Spleen (tissue), 11 donors: ENCODE measurements around the gene STAP1. TPM values are rescaled to one million over a fixed set of nuclear protein-coding genes. Genes with fewer than 3 reads are reported as not detected.
A peak's percentile ranks its signal among the peaks of the same experiment; 100 is the strongest.

Source experiments
- DNase-seq: peaks from one replicate; pipeline ENCODE4 v3.0.0-alpha.2; 2020
- H3K27ac ChIP-seq, 8 donors: fragments of 200-600 bp; sonication (generic) in 7 of 8; 1 replicate in 4 of 8; 2 replicates in 4 of 8; pipeline versions ENCODE4 v1.5.0 to v1.8.0; 2016 to 2021; ENCODE audit warnings: inconsistent platforms in 4 of 8, mild to moderate bottlenecking in 4 of 8, moderate library complexity in 1 of 8
- H3K27me3 ChIP-seq, 7 donors: fragments of 200-600 bp; sonication (generic) in 6 of 7; replicated peaks in 1 of 7; 1 replicate in 4 of 7; 2 replicates in 3 of 7; pipeline versions ENCODE4 v1.5.0 to v1.8.0; 2016 to 2021; ENCODE audit warnings: inconsistent platforms in 3 of 7, mild to moderate bottlenecking in 1 of 7
- H3K36me3 ChIP-seq, 6 donors: fragments of 200-600 bp; sonication (generic) in 5 of 6; 1 replicate in 4 of 6; 2 replicates in 2 of 6; pipeline versions ENCODE4 v1.5.0 to v1.8.0; 2016 to 2021; ENCODE audit warnings: inconsistent platforms in 2 of 6
- H3K4me1 ChIP-seq, 6 donors: fragments of 200-600 bp; sonication (generic) in 5 of 6; 1 replicate in 3 of 6; 2 replicates in 3 of 6; pipeline versions ENCODE4 v1.5.0 to v1.8.0; 2016 to 2021; ENCODE audit warnings: inconsistent platforms in 3 of 6
- H3K4me3 ChIP-seq, 8 donors: fragments of 200-600 bp; sonication (generic) in 7 of 8; 1 replicate in 4 of 8; 2 replicates in 4 of 8; pipeline versions ENCODE4 v1.5.0 to v1.8.0; 2016 to 2021; ENCODE audit warnings: inconsistent platforms in 4 of 8, mild to moderate bottlenecking in 4 of 8, moderate library complexity in 2 of 8
- H3K9me3 ChIP-seq, 8 donors: fragments of 200-600 bp; sonication (generic) in 7 of 8; 1 replicate in 4 of 8; 2 replicates in 4 of 8; pipeline versions ENCODE4 v1.5.0 to v1.8.0; 2016 to 2021; ENCODE audit warnings: inconsistent platforms in 4 of 8
- CTCF ChIP-seq, 11 experiments: fragments of 200-600 bp in 7 of 11; fragments of 450-650 bp in 4 of 11; sonication (generic) in 4 of 11; IDR thresholded peaks in 8 of 11; conservative IDR thresholded peaks in 3 of 11; 1 replicate in 7 of 11; 2 replicates in 4 of 11; pipeline versions ENCODE4 v1.4.0 to v1.8.0; 2016 to 2021; ENCODE audit warnings: antibody characterized with exemption in 11 of 11, inconsistent platforms in 4 of 11, mild to moderate bottlenecking in 1 of 11
- POLR2A ChIP-seq, 3 donors: fragments of 450-650 bp; IDR thresholded peaks; one replicate each; pipeline ENCODE4 v1.5.1; 2017; ENCODE audit warnings: antibody characterized with exemption in 3 of 3, mild to moderate bottlenecking in 1 of 3
- POLR2AphosphoS5 ChIP-seq, 3 donors: sonication (generic); formaldehyde crosslinking; IDR thresholded peaks; one replicate each; pipeline ENCODE4 v1.5.1; 2017; ENCODE audit warnings: antibody characterized with exemption in 3 of 3
- WGBS, 5 donors: extraction: QIAGEN DNeasy Blood & Tissue Kit in 3 of 5; methylation state at CpG; one replicate each; pipeline versions ENCODE4 v1.1.5 to v1.1.7; 2013 to 2018; 5-methylcytosine and 5-hydroxymethylcytosine counted together
- intact Hi-C: fragments of 100-400 bp; cut with DNase I; formaldehyde crosslinking; loops from one replicate; pipeline ENCODE4 v1.15.0; 2023; ENCODE audit warnings: low total_unique reads
- polyA plus RNA-seq, 3 donors: library from polyadenylated mRNA; stranded (reverse); fragments of 200-250 nt; gene quantifications; one replicate each; pipeline ENCODE4 v1.2.1, GENCODE V29; 2013
- total RNA-seq, 7 donors: library from RNA; depleted of rRNA in 3 of 7; stranded (reverse); fragments of >200 nt in 3 of 7; fragmentation: NEBNext Ultra II Directional in 4 of 7; extraction: Animal tissue kit (Norgen Biotek cat#: 25700) in 4 of 7; gene quantifications; one replicate each; pipeline versions ENCODE4 v1.1.0 to v1.2.1, GENCODE V29; 2016 to 2021
- donor health status: healthy with polysubstance abuse.
- donor health status: DM: no; HTN: no; CAD: no; lungs with moderate emphysema.
- donor health status: DM: no; HTN: no; CAD: no.
- donor health status: Bipolar disorder and iron deficiency.
- donor health status: healthy.
- donor health status: DM: no; HTN: no; CAD: no.
- donor health status: DM: yes; HTN: yes; CAD: no.

Gene STAP1
- total and polyA plus RNA-seq, 10 donors, result 22.3 to 74.1 (median 25.7) TPM

- 44 to 53% (median 46%) methylated on average over 2 of the region's 2 CpGs for WGBS, 5 donors
These were observed 2.1 kb upstream of the STAP1 start for GRCh38 chr4:67556436-67556835.

GRCh38 chr4:67565284-67565683 lies 6.8 kb downstream of the STAP1 start:
- no peak overlapping the region for H3K4me3 ChIP-seq
- H3K9me3 ChIP-seq, result no peaks in the 10 kb centered on the region
- peaks cover 0 to 46% (median 0%) of the 10 kb centered on the region in 6 donors for H3K4me1 ChIP-seq
- no peaks in the 10 kb centered on the region for H3K27me3 ChIP-seq
- no peak for DNase-seq
- intact Hi-C loops, result no loop called here
- no peaks in the 10 kb centered on the region for H3K36me3 ChIP-seq
- no peak for TF ChIP-seq POLR2AphosphoS5 (IDR thresholded peaks at IDR 0.05)
- no peak for TF ChIP-seq CTCF (IDR thresholded peaks at IDR 0.05 in 8 of 11, conservative IDR thresholded peaks at IDR 0.05 in 3 of 11)
- TF ChIP-seq POLR2A (IDR thresholded peaks at IDR 0.05), result no peak
- no peak overlapping the region for H3K27ac ChIP-seq

More at GRCh38 chr4:67556436-67556835, 2.1 kb upstream of the STAP1 start:
- no peaks in the 10 kb centered on the region for H3K9me3 ChIP-seq
- no peak overlapping the region for H3K4me3 ChIP-seq
- no peaks in the 10 kb centered on the region for H3K36me3 ChIP-seq
- no peaks in the 10 kb centered on the region for H3K27me3 ChIP-seq
- no peak for TF ChIP-seq POLR2AphosphoS5 (IDR thresholded peaks at IDR 0.05)
- TF ChIP-seq POLR2A (IDR thresholded peaks at IDR 0.05), result no peak
- TF ChIP-seq CTCF (IDR thresholded peaks at IDR 0.05 in 8 of 11, conservative IDR thresholded peaks at IDR 0.05 in 3 of 11), result no peak
- intact Hi-C loops, result loop anchor here (10.0 kb wide), 1 partner anchor 138 kb away; no protein-coding TSS in a partner anchor
- H3K27ac ChIP-seq, result peak overlapping the region in 2 of 8 donors; percentile 36 to 50
- no peak for DNase-seq
- peaks cover 0 to 71% (median 3%) of the 10 kb centered on the region in 6 donors for H3K4me1 ChIP-seq

GRCh38 chr4:67566335-67566734 lies 7.8 kb downstream of the STAP1 start:
- Histone ChIP-seq H3K27ac (peak overlapping the region in 1 of 8 donors; percentile 44), H3K27me3 (no peaks in the 10 kb centered on the region), H3K4me1 (peaks cover 0 to 36% (median 0%) of the 10 kb centered on the region in 6 donors), H3K9me3 (no peaks in the 10 kb centered on the region), H3K36me3 (peaks cover 0 to 4% (median 0%) of the 10 kb centered on the region in 6 donors), H3K4me3 (no peak overlapping the region)
- WGBS, 5 donors, result 92 to 98% (median 96%) methylated on average over 3 of the region's 3 CpGs
- DNase-seq, result no peak
- intact Hi-C loops, result no loop called here
- TF ChIP-seq CTCF (IDR thresholded peaks at IDR 0.05 in 8 of 11, conservative IDR thresholded peaks at IDR 0.05 in 3 of 11) (no peak), POLR2AphosphoS5 (IDR thresholded peaks at IDR 0.05) (no peak), POLR2A (IDR thresholded peaks at IDR 0.05) (no peak)

GRCh38 chr4:67568820-67569219 lies 10.3 kb downstream of the STAP1 start:
- WGBS, 5 donors, result 75 to 96% (median 89%) methylated on average over 2 of the region's 2 CpGs
- Histone ChIP-seq H3K9me3 (no peaks in the 10 kb centered on the region), H3K36me3 (peaks cover 0 to 4% (median 0%) of the 10 kb centered on the region in 6 donors), H3K4me3 (no peak overlapping the region), H3K4me1 (peaks cover 0 to 53% (median 7%) of the 10 kb centered on the region in 6 donors), H3K27me3 (no peaks in the 10 kb centered on the region), H3K27ac (peak overlapping the region in 1 of 8 donors; percentile 29)
- no peak for DNase-seq
- intact Hi-C loops, result no loop called here
- TF ChIP-seq POLR2A (IDR thresholded peaks at IDR 0.05), result no peak
- TF ChIP-seq CTCF (IDR thresholded peaks at IDR 0.05 in 8 of 11, conservative IDR thresholded peaks at IDR 0.05 in 3 of 11), result no peak
